Measurements from ENCODE around the gene MACROD2.

MACROD2 gene

DNA sequence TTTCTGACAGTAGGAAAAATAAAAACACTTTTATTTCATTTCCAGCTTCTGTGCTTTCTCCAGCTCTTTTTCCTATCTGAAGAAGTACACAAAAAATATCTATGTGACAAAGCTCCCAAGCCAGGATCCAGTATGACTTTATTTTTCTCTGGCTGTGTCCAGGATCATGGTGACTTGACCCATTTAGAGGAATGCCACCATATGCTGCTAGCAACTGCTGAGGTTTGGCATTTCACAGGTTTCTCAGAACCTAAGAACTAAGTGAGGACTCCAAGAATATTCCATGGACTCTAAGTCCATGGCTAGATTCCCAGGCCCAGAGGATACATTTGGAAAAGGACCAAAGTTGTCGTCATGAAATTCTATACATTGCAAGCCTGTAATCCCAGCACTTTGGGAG is 1218.7 kb downstream of the MACROD2 start:
- Mint-ChIP-seq H3K4me1 (ENCODE audit: low read depth) (no peaks in the 10 kb centered on the region), H3K27me3 (no peaks in the 10 kb centered on the region)

DNA sequence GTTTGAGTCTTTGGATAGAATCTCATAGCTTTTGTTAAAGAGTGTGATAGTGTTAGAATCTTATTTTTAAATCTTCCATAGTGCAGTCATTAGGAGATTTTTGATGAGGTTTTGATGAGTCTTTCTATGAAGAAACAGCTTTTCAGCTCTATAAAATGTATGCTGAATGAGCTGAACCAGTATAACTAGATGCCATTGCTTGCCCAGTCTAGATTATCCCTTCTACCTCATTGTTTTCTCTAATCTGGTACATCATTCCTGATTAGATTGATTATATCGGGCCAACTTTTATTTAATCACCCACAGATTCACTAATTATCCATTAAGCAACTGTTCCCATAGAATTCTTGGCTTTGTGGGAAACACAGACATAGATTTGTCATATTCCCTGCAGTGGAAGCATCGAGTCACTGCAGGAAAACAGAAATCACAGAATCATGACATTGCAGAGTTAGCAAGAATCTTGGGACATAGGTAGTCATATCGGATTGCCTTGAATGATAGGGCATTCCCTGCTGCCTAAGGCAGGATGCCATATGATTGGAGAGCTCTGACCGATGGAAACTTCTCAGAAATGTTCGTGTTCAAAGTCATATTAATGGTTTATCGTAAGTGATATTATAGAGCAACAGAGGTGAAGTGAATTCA is 1224.8 kb downstream of the MACROD2 start:
- Mint-ChIP-seq H3K36me3 (ENCODE audit: low read depth) (no peaks in the 10 kb centered on the region), H3K4me3 (no peak overlapping the region), H3K4me1 (ENCODE audit: low read depth) (no peaks in the 10 kb centered on the region), H3K9me3 (peaks cover 9% of the 10 kb centered on the region), H3K27ac (no peak overlapping the region), H3K27me3 (no peaks in the 10 kb centered on the region)

More for the DNA sequence above, 1218.7 kb downstream of the MACROD2 start:
- Mint-ChIP-seq H3K36me3 (ENCODE audit: low read depth) (no peaks in the 10 kb centered on the region), H3K27ac (no peak overlapping the region), H3K4me3 (no peak overlapping the region), H3K9me3 (peaks cover 23% of the 10 kb centered on the region)

DNA sequence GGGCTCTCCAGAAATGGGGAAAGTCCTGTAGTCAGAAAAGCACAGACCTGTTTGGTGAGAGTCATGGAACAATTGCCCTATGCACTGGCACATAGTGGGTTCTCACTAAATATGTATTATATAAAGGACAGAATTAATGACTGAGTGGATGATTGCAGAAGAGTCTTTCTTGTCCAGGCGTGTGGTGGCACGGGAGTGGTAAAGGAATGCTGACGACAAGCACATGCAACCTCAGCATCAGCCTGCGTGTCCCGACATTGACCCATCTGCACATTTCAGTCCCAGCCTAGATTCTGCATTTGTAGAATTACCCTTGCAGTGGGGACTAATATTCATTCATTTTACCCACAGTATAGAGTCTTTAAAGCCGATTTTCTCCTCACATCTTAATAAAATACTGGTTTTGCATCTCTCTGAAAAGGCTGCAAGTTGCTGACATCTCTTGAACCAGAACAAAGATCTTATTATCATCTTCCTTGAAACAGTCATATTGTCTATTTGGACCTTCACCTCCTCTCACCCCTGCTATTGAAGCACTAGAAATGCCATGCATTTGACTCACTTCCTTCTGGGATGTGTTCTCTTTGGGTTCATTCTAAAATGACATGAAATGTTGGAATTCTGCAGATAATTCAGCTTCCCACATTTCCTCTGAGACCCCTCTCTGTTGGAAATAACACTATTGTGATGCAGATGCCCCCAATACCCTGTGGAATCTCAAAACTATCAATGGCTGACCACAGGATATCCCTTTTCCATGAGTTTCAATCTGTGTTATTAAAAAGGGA is 1225.7 kb downstream of the MACROD2 start:
- H3K4me1 Mint-ChIP-seq (ENCODE audit: low read depth) = no peaks in the 10 kb centered on the region
- H3K36me3 Mint-ChIP-seq (ENCODE audit: low read depth) = no peaks in the 10 kb centered on the region
- no peaks in the 10 kb centered on the region for H3K27me3 Mint-ChIP-seq
- no peak overlapping the region for H3K27ac Mint-ChIP-seq
- H3K4me3 Mint-ChIP-seq = no peak overlapping the region
- peaks cover 9% of the 10 kb centered on the region for H3K9me3 Mint-ChIP-seq

DNA sequence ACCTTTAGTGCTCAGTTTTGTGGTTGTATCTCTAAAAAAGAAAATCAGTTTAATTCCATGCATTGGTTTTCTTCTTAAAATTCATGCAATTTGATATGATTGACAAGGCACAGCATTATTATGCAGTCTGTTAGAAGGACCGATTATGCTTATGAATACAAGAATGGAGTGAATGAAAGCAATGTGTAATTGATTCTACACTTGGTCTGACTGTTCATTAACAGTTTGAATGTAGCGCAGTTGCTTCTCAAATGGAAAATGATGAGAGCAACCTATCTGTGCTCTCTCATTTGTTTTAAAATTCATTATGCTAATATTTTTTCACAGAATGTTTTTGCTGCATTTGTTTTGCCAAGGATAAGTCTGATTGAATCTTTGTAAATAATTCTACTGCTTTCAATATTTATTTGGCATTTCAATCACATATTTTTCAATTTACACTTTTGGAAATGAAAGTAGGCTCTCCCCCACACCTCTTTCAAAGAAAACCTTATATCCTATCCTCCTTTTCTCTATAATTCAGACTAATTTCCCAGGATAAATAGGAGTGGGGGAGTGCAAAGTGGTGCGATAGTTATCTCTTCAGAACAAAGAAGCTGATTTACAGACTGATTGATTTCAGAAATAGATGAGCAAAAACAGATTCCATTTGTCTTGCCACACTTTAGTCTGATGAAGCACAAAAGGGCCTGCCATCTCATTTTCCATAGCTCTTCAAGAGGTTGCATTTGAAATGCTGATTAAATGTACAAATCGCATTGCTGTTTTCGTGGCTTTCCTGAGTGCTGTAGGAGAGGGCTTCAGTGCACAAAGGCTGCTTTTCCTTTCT is 1227.4 kb downstream of the MACROD2 start:
- H3K4me3 Mint-ChIP-seq = no peak overlapping the region
- no peak overlapping the region for H3K27ac Mint-ChIP-seq
- no peaks in the 10 kb centered on the region for H3K27me3 Mint-ChIP-seq
- peaks cover 9% of the 10 kb centered on the region for H3K9me3 Mint-ChIP-seq
- no peaks in the 10 kb centered on the region for H3K4me1 Mint-ChIP-seq (ENCODE audit: low read depth)
- H3K36me3 Mint-ChIP-seq (ENCODE audit: low read depth) = no peaks in the 10 kb centered on the region

DNA sequence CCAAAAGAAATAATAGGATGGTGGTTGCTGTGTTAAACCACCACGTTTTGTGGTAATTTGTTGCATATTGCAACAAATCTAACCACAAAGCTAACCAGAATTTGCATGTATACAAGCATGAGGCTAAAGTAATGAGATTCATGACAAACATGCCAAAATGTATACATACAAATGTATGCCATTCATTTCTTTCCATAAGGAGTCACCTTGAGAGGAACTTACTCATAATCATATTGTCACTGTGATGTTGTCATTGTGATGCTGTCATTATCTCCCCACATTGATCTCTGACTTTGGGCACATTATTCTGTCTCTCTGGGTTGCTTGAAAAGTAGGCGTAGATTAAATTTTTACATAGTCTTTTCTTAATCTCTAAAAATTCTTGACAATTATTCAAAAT is 1228.9 kb downstream of the MACROD2 start:
- Mint-ChIP-seq H3K36me3 (ENCODE audit: low read depth) (no peaks in the 10 kb centered on the region), H3K4me1 (ENCODE audit: low read depth) (no peaks in the 10 kb centered on the region), H3K27me3 (no peaks in the 10 kb centered on the region), H3K27ac (no peak overlapping the region), H3K4me3 (no peak overlapping the region), H3K9me3 (no peaks in the 10 kb centered on the region)

DNA sequence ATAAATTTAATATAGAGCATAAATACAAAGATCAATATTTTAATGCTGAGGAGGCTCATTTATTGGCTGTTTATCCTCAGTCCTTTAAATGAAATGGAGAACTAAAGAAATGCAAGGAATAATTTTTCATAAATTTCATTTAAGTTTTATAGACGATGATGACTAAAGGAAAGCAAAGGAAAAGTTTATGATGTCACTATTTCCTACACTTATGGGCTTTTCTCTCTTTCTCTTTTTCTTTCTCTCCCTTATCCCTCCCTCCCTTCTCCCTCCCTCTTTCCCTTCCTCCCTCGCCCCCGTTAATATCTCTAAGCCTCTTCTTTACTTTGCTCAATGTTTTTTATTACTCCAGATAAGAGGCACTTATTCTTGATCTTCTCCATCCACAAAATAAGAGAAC is 1231.8 kb downstream of the MACROD2 start:
- no peaks in the 10 kb centered on the region for H3K27me3 Mint-ChIP-seq
- H3K36me3 Mint-ChIP-seq (ENCODE audit: low read depth) = no peaks in the 10 kb centered on the region
- H3K27ac Mint-ChIP-seq = no peak overlapping the region
- no peak overlapping the region for H3K4me3 Mint-ChIP-seq
- no peaks in the 10 kb centered on the region for H3K9me3 Mint-ChIP-seq
- H3K4me1 Mint-ChIP-seq (ENCODE audit: low read depth) = no peaks in the 10 kb centered on the region

DNA sequence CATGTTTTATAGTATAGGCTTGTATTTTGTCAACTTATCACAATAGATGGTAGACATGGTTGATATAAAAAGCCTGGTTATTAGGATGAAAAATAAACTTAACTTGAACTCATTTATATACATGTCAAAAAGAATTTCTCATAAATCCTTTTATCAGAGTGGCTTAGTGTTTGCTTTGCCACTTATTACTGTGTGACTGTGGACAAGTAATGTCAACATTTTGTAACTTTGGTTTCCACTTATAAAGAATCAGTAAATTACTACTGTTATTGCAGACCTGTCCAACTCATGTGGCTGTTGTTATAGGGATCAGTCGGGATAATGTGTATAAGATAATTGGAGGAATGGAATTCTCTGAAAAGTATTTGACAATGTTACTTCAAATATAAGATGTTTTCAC is 1236.9 kb downstream of the MACROD2 start:
- H3K27ac Mint-ChIP-seq = no peak overlapping the region

DNA sequence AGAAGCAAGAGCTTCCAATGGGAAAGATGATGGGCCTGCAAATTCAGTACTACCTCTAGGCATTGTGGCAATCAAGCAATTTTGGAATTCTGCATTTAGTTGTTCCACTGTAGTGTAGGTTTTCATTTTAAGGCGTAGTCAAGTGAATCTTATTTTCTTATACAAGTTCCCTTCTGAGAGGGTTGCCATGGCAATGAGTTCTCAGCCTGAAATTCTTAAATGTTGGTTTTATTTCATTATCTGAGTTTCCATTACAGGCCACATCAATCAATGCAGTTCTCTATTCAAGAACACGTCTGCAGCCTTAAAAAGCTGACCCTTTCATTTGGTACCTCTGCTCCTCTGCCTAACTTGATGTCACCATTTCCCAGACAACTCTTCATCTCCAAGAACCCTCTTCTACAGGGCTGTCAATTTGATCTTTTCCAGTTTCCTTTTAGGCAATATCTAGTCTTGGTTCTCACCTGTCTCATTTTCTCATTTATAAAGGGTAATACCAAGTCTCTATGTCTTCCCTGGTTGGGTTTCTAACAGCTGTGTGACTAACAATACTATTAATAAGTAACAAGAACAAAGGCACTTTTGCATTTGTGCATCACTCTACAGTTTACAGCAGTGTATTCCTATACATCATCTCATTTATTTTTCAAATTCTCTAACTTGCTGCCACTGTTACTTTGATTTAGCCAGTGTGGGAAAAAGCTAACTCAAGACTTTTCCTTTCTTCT is 1240.3 kb downstream of the MACROD2 start:
- Mint-ChIP-seq H3K36me3 (ENCODE audit: low read depth) (no peaks in the 10 kb centered on the region), H3K4me1 (ENCODE audit: low read depth) (no peaks in the 10 kb centered on the region), H3K27me3 (no peaks in the 10 kb centered on the region), H3K4me3 (no peak overlapping the region), H3K9me3 (no peaks in the 10 kb centered on the region), H3K27ac (no peak overlapping the region)

More for the DNA sequence above, 1236.9 kb downstream of the MACROD2 start:
- H3K4me1 Mint-ChIP-seq (ENCODE audit: low read depth) = no peaks in the 10 kb centered on the region
- H3K27me3 Mint-ChIP-seq = no peaks in the 10 kb centered on the region
- no peak overlapping the region for H3K4me3 Mint-ChIP-seq
- H3K9me3 Mint-ChIP-seq = no peaks in the 10 kb centered on the region
- H3K36me3 Mint-ChIP-seq (ENCODE audit: low read depth) = no peaks in the 10 kb centered on the region

DNA sequence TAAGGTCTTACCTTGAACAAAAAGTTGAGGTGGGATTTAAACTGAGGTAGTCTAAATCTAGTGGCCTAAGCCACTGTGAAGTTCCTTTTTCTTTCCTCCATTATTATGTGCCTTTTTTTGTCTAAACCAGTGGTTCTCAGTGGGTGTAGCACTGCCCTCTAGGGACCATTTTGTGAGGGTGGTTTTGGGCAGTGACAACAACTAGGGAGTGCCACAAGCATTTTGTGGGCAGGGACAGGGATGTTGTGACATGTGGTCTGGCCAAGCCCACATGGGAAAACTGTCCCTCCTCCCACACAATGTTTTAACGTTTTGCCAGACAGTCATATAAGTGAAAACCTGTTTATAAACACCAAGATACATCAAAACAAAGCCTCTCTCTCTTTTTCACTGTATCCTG is 1241.5 kb downstream of the MACROD2 start:
- H3K27ac Mint-ChIP-seq = no peak overlapping the region
- no peaks in the 10 kb centered on the region for H3K36me3 Mint-ChIP-seq (ENCODE audit: low read depth)
- no peaks in the 10 kb centered on the region for H3K27me3 Mint-ChIP-seq
- H3K4me3 Mint-ChIP-seq = no peak overlapping the region
- H3K4me1 Mint-ChIP-seq (ENCODE audit: low read depth) = no peaks in the 10 kb centered on the region
- no peaks in the 10 kb centered on the region for H3K9me3 Mint-ChIP-seq

DNA sequence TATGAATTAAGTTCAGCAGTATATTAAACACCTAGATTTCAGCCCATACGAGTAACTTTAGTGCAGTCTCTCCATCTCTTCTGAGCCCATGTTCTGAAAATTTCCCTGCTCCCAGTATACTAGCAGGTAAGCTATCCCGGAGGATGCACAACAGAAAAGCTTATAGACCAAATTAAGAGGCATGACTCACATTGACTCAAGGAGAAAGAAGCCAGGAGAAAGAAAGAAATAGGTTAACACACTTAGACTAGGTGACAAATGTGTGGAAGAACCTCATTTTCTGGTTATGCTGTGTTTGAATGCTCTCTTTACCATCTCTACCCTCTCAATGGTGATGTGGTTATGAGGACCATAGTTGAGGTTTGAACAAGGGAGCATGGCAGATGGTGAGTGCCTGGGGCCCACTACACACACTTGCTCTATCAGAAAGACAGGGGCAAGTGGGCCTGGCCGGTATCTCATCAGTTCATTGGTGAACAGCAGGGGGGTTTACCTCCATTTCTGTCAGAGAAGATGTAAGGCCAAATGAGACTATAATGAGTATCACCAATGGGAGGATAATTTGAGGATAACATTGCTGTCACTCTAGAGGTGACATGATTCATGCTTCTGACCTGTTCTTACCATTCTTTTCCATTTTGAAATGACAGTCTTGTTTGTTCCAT is 1244.4 kb downstream of the MACROD2 start:
- Mint-ChIP-seq H3K9me3 (no peaks in the 10 kb centered on the region), H3K27me3 (no peaks in the 10 kb centered on the region), H3K4me3 (no peak overlapping the region), H3K4me1 (ENCODE audit: low read depth) (no peaks in the 10 kb centered on the region), H3K27ac (no peak overlapping the region), H3K36me3 (ENCODE audit: low read depth) (no peaks in the 10 kb centered on the region)

DNA sequence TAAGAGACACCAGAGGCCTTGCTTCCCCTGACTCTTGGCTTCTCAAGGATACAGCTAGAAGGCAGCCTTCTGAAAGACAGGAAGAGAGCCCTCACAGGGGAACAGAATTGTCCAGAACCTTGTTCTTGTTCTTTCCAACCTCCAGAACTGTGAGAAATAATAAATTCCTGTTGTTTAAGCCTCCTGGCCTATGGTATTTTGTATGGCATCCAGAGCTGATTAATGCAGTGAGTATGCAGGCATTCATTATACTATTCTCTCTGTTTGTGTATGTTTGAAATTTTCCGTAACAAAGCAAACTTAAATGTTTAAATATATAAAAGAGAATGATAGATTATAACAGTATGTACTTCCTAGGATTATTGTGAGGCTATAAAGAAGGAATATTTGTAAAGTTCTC is 1245.5 kb downstream of the MACROD2 start:
- Mint-ChIP-seq H3K27ac (no peak overlapping the region), H3K9me3 (no peaks in the 10 kb centered on the region), H3K36me3 (ENCODE audit: low read depth) (no peaks in the 10 kb centered on the region), H3K4me1 (ENCODE audit: low read depth) (no peaks in the 10 kb centered on the region), H3K4me3 (no peak overlapping the region), H3K27me3 (no peaks in the 10 kb centered on the region)

DNA sequence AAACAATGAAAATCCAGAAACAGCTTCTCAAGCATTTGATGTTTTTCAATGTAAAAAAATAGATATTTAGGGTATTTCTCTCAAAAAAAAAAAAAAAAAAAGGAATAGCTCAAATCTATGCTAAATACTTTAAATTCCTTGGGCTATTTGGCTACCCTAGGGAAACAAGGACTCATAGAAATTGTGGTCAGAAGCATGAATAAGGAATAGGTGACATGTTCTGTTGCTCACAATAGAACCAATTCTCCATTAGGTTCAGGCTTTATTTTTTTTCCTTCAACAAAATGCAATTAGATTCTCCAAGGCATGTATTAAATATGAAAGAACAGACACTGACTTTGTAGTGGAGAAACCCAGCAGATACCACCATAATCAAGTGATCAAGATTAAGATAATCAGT is 1246.4 kb downstream of the MACROD2 start:
- no peaks in the 10 kb centered on the region for H3K36me3 Mint-ChIP-seq (ENCODE audit: low read depth)

DNA sequence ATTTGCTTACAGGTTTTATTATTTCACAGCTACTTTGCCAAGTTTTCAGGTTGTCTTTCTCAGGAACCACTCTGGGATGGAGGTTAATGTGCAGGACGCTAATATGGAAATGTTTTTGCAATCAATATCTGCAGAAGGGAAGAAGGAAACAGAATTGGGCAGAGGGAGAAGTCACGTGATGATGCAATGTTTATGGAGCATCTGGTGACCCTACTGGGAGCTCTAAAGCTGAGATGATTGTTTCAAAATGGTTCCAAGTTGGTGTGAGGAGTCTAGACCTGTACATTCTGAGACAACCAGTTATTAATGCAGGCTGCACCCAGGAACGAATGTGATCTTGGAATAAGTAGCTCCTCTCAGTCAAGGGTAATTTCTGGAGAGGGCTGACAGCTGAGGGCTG is 1247.5 kb downstream of the MACROD2 start:
- Mint-ChIP-seq H3K4me1 (ENCODE audit: low read depth) (no peaks in the 10 kb centered on the region), H3K4me3 (no peak overlapping the region), H3K36me3 (ENCODE audit: low read depth) (no peaks in the 10 kb centered on the region), H3K27me3 (no peaks in the 10 kb centered on the region), H3K27ac (no peak overlapping the region), H3K9me3 (no peaks in the 10 kb centered on the region)

More for the DNA sequence above, 1246.4 kb downstream of the MACROD2 start:
- H3K4me3 Mint-ChIP-seq = no peak overlapping the region
- no peaks in the 10 kb centered on the region for H3K4me1 Mint-ChIP-seq (ENCODE audit: low read depth)
- no peak overlapping the region for H3K27ac Mint-ChIP-seq
- H3K9me3 Mint-ChIP-seq = no peaks in the 10 kb centered on the region
- H3K27me3 Mint-ChIP-seq = no peaks in the 10 kb centered on the region

DNA sequence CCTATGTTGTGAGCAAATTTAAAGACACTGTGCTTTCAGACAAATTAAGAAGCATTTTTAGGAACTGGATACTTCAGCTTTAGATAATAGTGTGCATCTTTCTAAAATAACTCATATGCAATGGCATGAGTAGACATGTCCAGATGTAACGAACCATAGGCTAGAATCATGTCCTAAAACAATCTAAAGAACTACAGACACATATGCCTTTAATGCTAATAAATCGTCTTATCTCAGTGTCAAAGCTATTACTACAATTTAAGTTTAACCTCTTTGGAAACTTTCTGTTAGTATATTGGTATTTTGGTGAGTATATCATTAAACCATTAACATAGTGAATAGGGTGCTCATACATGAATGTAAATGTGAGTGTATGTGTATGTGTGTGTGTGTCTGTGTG is 1250.6 kb downstream of the MACROD2 start:
- H3K4me3 Mint-ChIP-seq = no peak overlapping the region
- no peak overlapping the region for H3K27ac Mint-ChIP-seq
- no peaks in the 10 kb centered on the region for H3K9me3 Mint-ChIP-seq
- H3K36me3 Mint-ChIP-seq (ENCODE audit: low read depth) = no peaks in the 10 kb centered on the region
- H3K27me3 Mint-ChIP-seq = no peaks in the 10 kb centered on the region
- no peaks in the 10 kb centered on the region for H3K4me1 Mint-ChIP-seq (ENCODE audit: low read depth)
